NCI-H1105 (cell line): ENCODE measurements around the gene AHCY.
"Not testable (repeated sequence)": the region's sequence is repeated elsewhere in the genome, so short reads cannot be mapped to it uniquely, and the experiment has no call there.

Source experiments
- DNase-seq: peaks from one replicate; lab custom pipeline; 2025; lab: John Stamatoyannopoulos, UW

The AHCY gene

GRCh38 chr20:34296468-34296867, 6.7 kb downstream of the AHCY start:
- DNase-seq, result no peak

GRCh38 chr20:34295284-34295683, 7.9 kb downstream of the AHCY start:
- no peak for DNase-seq

GRCh38 chr20:34294563-34294962, 8.6 kb downstream of the AHCY start:
- DNase-seq, result no peak

GRCh38 chr20:34293589-34293988, 9.6 kb downstream of the AHCY start:
- no peak for DNase-seq

- DNase-seq, result no peak
These were observed 10.0 kb downstream of the AHCY start for GRCh38 chr20:34293119-34293518.

- no peak for DNase-seq
These were observed 10.7 kb downstream of the AHCY start for GRCh38 chr20:34292496-34292895.

GRCh38 chr20:34290471-34290870, 12.7 kb downstream of the AHCY start:
- DNase-seq, result no peak

- not testable (repeated sequence) for DNase-seq
These were observed 15.7 kb downstream of the AHCY start for GRCh38 chr20:34287500-34287899.

- no peak for DNase-seq
These were observed 17.7 kb downstream of the AHCY start for GRCh38 chr20:34285450-34285849.

GRCh38 chr20:34283844-34284243, 19.3 kb downstream of the AHCY start:
- DNase-seq, result no peak

- no peak for DNase-seq
These were observed 21.1 kb downstream of the AHCY start for GRCh38 chr20:34282041-34282440.

- DNase-seq, result no peak
These were observed 22.0 kb downstream of the AHCY start for GRCh38 chr20:34281177-34281576.

- DNase-seq, result no peak
These were observed 28.5 kb downstream of the AHCY start for GRCh38 chr20:34274694-34275093.

GRCh38 chr20:34271956-34272355, 31.2 kb downstream of the AHCY start:
- no peak for DNase-seq

- no peak for DNase-seq
These were observed 33.0 kb downstream of the AHCY start for GRCh38 chr20:34269996-34270627.

- DNase-seq, result no peak
These were observed 34.1 kb downstream of the AHCY start for GRCh38 chr20:34268851-34269636.

- no peak for DNase-seq
These were observed 35.0 kb downstream of the AHCY start for GRCh38 chr20:34268145-34268544.

GRCh38 chr20:34264141-34264540, 39.0 kb downstream of the AHCY start:
- no peak for DNase-seq

- DNase-seq, result not testable (repeated sequence)
These were observed 39.7 kb downstream of the AHCY start for GRCh38 chr20:34263468-34263867.

- no peak for DNase-seq
These were observed 40.5 kb downstream of the AHCY start for GRCh38 chr20:34262488-34263288.

GRCh38 chr20:34260208-34260942, 42.8 kb downstream of the AHCY start:
- no peak for DNase-seq

- no peak for DNase-seq
These were observed 46.5 kb downstream of the AHCY start for GRCh38 chr20:34256629-34257124.
